GM12892 (cell line): ENCODE data around the gene PTPN13.

ENCODE experiments used
- POLR2A ChIP-seq: IDR thresholded peaks from 2 replicates; pipeline ENCODE4 v1.6.1; 2011; ENCODE audit warnings: low read depth, low read length, control low read depth
- POLR2AphosphoS5 ChIP-seq: IDR thresholded peaks from 2 replicates; pipeline ENCODE4 v1.6.1; 2011; ENCODE audit warnings: low read depth, low read length, control low read depth

DNA sequence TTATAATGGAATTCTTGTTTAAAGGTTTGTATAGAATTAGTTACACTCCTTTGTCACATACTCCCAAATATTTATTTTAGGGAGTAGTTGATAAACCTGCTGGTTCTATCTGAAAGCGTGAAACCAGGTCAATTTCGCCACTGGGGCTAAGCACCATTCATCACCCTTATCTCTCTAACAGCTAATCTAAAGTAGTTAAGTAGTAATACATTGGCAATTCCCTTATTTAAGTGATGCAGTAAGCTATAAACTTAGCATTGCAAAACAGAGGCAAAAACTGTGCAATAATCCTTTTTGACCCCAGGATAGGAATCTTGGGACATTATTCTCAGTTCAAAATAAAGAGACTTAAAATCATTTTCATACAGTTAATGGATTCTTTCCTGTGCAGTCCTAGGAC lies 33.7 kb upstream of the PTPN13 start:
- TF ChIP-seq POLR2AphosphoS5: no peak
- TF ChIP-seq POLR2A: no peak
